H1 (cell line): Measurements from ENCODE around the gene BICDL1. TPM values are rescaled to one million over a fixed set of nuclear protein-coding genes. Genes with fewer than 3 reads are reported as not detected.

ENCODE experiments used
- CTCF ChIA-PET: fragments of 300-600 bp; sonication (Branson Sonifier 250); formaldehyde crosslinking; loops from one replicate; lab custom pipeline; 2021; ENCODE audit not compliant: partially characterized antibody; lab: Charles Lee
- POLR2A ChIA-PET: fragments of 300-600 bp; sonication (Branson Sonifier 250); formaldehyde crosslinking; loops from one replicate; lab custom pipeline; 2021; ENCODE audit warnings: inconsistent platforms; ENCODE audit not compliant: partially characterized antibody; lab: Charles Lee
- DNase-seq, 2 experiments: peaks; one replicate each; pipeline versions ENCODE4 v3.0.0 to v3.0.0-alpha.2; 2010 to 2022; ENCODE audit warnings: low spot score in 2 of 2, low read depth in 1 of 2, mixed read lengths in 1 of 2
- FAIRE-seq: peaks from 2 replicates; lab custom pipeline; 2011; peaks lifted over from hg19 to GRCh38; lab: Jason Lieb, UNC
- H2AFZ ChIP-seq: 2 replicates; pipeline ENCODE4 v1.8.1; 2012; ENCODE audit warnings: low read length, inconsistent platforms
- H2AK5ac ChIP-seq: 2 replicates; pipeline ENCODE4 v1.6.1; 2013; ENCODE audit warnings: low read depth, low read length
- H2BK120ac ChIP-seq: replicated peaks from 2 replicates; pipeline ENCODE3; 2013; ENCODE audit warnings: low read depth, low read length, inconsistent platforms
- H2BK12ac ChIP-seq: 2 replicates; pipeline ENCODE4 v1.6.1; 2013; ENCODE audit warnings: low read depth, low read length
- H2BK15ac ChIP-seq: 2 replicates; pipeline ENCODE4 v1.6.1; 2013; ENCODE audit warnings: low read length
- H2BK20ac ChIP-seq: 2 replicates; pipeline ENCODE4 v1.6.1; 2013; ENCODE audit warnings: low read length
- H2BK5ac ChIP-seq: 2 replicates; pipeline ENCODE4 v1.6.1; 2013; ENCODE audit warnings: low read depth, low read length
- H3K14ac ChIP-seq: 2 replicates; pipeline ENCODE4 v1.6.1; 2013; ENCODE audit warnings: inconsistent platforms; ENCODE audit not compliant: insufficient read length
- H3K18ac ChIP-seq: 2 replicates; pipeline ENCODE4 v1.6.1; 2013; ENCODE audit warnings: low read length; ENCODE audit errors: extremely low read depth
- H3K23ac ChIP-seq: 2 replicates; pipeline ENCODE4 v1.6.1; 2013; ENCODE audit warnings: inconsistent platforms; ENCODE audit not compliant: insufficient read length
- H3K23me2 ChIP-seq: 2 replicates; pipeline ENCODE4 v1.6.1; 2013; ENCODE audit warnings: low read depth, low read length
- H3K27ac ChIP-seq: 2 replicates; pipeline ENCODE4 v1.6.1; 2011; ENCODE audit warnings: low read depth, low read length, inconsistent platforms
- H3K27me3 ChIP-seq, 4 experiments: replicated peaks in 1 of 4; 1 replicate in 1 of 4; 2 replicates in 3 of 4; pipeline versions ENCODE4 v1.6.1 to v1.8.1; 2011 to 2013; ENCODE audit warnings: low read length in 3 of 4, mild to moderate bottlenecking in 3 of 4, inconsistent platforms in 2 of 4, mixed read lengths in 2 of 4, moderate library complexity in 1 of 4; ENCODE audit not compliant: control insufficient read depth in 3 of 4, insufficient read depth in 3 of 4; ENCODE audit errors: extremely low read depth in 1 of 4
- H3K36me3 ChIP-seq, 4 experiments: 2 replicates each; pipeline versions ENCODE4 v1.6.1 to v1.8.1; 2011 to 2013; ENCODE audit warnings: mild to moderate bottlenecking in 4 of 4, low read length in 3 of 4, moderate library complexity in 2 of 4, control low read depth in 1 of 4, inconsistent platforms in 1 of 4; ENCODE audit not compliant: insufficient read depth in 4 of 4, control insufficient read depth in 2 of 4
- H3K4ac ChIP-seq: replicated peaks from 2 replicates; pipeline ENCODE3; 2013; ENCODE audit warnings: low read length, low read depth, mixed read lengths, inconsistent platforms; ENCODE audit not compliant: insufficient read length
- H3K4me1 ChIP-seq, 4 experiments: replicated peaks in 1 of 4; 1 replicate in 1 of 4; 2 replicates in 3 of 4; pipeline versions ENCODE4 v1.6.1 to v1.8.1; 2011 to 2013; ENCODE audit warnings: low read length in 3 of 4, inconsistent platforms in 2 of 4, mixed read lengths in 1 of 4; ENCODE audit not compliant: insufficient read depth in 4 of 4, control insufficient read depth in 3 of 4
- H3K4me2 ChIP-seq, 2 experiments: 2 replicates each; pipeline versions ENCODE4 v1.6.1 to v1.8.1; 2011 to 2013; ENCODE audit warnings: low read depth in 2 of 2, low read length in 2 of 2, control low read depth in 1 of 2, inconsistent platforms in 1 of 2, mild to moderate bottlenecking in 1 of 2; ENCODE audit not compliant: insufficient read depth in 1 of 2
- H3K4me3 ChIP-seq, 4 experiments: fragments of 200-600, 300-600 bp in 1 of 4; sonication (generic), shearing (Covaris generic), sonication (Bioruptor Twin) in 1 of 4; 2 replicates each; pipeline versions ENCODE4 v1.5.1 to v1.8.1; 2011 to 2016; ENCODE audit warnings: low read length in 4 of 4, low read depth in 3 of 4, control low read depth in 2 of 4, inconsistent platforms in 2 of 4, mild to moderate bottlenecking in 2 of 4, mixed read lengths in 1 of 4, moderate library complexity in 1 of 4; ENCODE audit not compliant: insufficient read depth in 2 of 4; ENCODE audit errors: extremely low read depth in 1 of 4
- H3K56ac ChIP-seq: replicated peaks from 2 replicates; pipeline ENCODE3; 2013; ENCODE audit warnings: low read depth, mild to moderate bottlenecking, mixed read lengths, low read length, inconsistent platforms; ENCODE audit not compliant: insufficient read length
- H3K79me1 ChIP-seq: 2 replicates; pipeline ENCODE4 v1.6.1; 2013; ENCODE audit warnings: low read depth, low read length, control low read depth
- H3K79me2 ChIP-seq, 2 experiments: 2 replicates each; pipeline versions ENCODE4 v1.6.1 to v1.8.1; 2012 to 2013; ENCODE audit warnings: low read length in 2 of 2, mild to moderate bottlenecking in 2 of 2, inconsistent platforms in 1 of 2; ENCODE audit not compliant: insufficient read depth in 2 of 2, control insufficient read depth in 1 of 2
- H3K9ac ChIP-seq, 4 experiments: replicated peaks in 1 of 4; 1 replicate in 1 of 4; 2 replicates in 3 of 4; pipeline versions ENCODE4 v1.6.1 to v1.8.1; 2011 to 2013; ENCODE audit warnings: low read depth in 3 of 4, low read length in 3 of 4, control low read depth in 2 of 4, mild to moderate bottlenecking in 2 of 4, moderate library complexity in 2 of 4, inconsistent platforms in 1 of 4; ENCODE audit errors: extremely low read depth in 1 of 4
- H3K9me3 ChIP-seq, 2 experiments: 2 replicates each; pipeline versions ENCODE4 v1.6.1 to v1.8.1; 2012 to 2013; ENCODE audit warnings: mild to moderate bottlenecking in 2 of 2, moderate library complexity in 2 of 2, control low read depth in 1 of 2, inconsistent platforms in 1 of 2, low read depth in 1 of 2, low read length in 1 of 2, mixed read lengths in 1 of 2; ENCODE audit not compliant: insufficient read depth in 2 of 2
- H4K20me1 ChIP-seq, 2 experiments: replicated peaks in 1 of 2; 2 replicates each; pipeline versions ENCODE3 to v1.8.1; 2011 to 2013; ENCODE audit warnings: inconsistent platforms in 2 of 2, low read length in 2 of 2, mild to moderate bottlenecking in 1 of 2; ENCODE audit not compliant: insufficient read depth in 2 of 2, control insufficient read depth in 1 of 2
- H4K5ac ChIP-seq: 2 replicates; pipeline ENCODE4 v1.6.1; 2013; ENCODE audit warnings: low read length, low read depth, mixed read lengths, inconsistent platforms; ENCODE audit not compliant: insufficient read length
- H4K8ac ChIP-seq: 2 replicates; pipeline ENCODE4 v1.8.0; 2013; ENCODE audit warnings: mild to moderate bottlenecking, moderate library complexity, low read length, inconsistent platforms; ENCODE audit not compliant: insufficient read depth; ENCODE audit errors: extremely low read depth
- H4K91ac ChIP-seq: replicated peaks from 2 replicates; pipeline ENCODE3; 2013; ENCODE audit warnings: low read length, mixed read lengths, inconsistent platforms; ENCODE audit not compliant: insufficient read length
- SP2 ChIP-seq: IDR thresholded peaks from 2 replicates; pipeline ENCODE4 v1.6.1; 2012; ENCODE audit warnings: mild to moderate bottlenecking, low read length, inconsistent platforms
- WGBS, 2 experiments: shearing (Covaris generic) in 1 of 2; methylation state at CpG; one replicate each; pipeline versions ENCODE4 v1.1.6 to v1.1.7; 2013 to 2015; ENCODE audit warnings: low lambda C conversion rate in 2 of 2, mixed read lengths in 2 of 2, inconsistent platforms in 1 of 2, low coverage in 1 of 2, missing lambda C conversion rate in 1 of 2; ENCODE audit not compliant: insufficient replicate concordance in 2 of 2, insufficient coverage in 1 of 2, insufficient read length in 1 of 2; ENCODE audit errors: extremely low coverage in 1 of 2, missing lambda C conversion rate in 1 of 2; 5-methylcytosine and 5-hydroxymethylcytosine counted together
- polyA plus RNA-seq, 7 experiments: library from polyadenylated mRNA; depleted of rRNA in 3 of 7; stranded (reverse) in 5 of 7; unstranded in 2 of 7; fragments of >200 nt in 5 of 7; fragments of 200-250 nt in 2 of 7; gene quantifications; 1 replicate in 5 of 7; 2 replicates in 1 of 7; 4 replicates in 1 of 7; pipeline versions ENCODE4 v1.2.1 to v1.2.3, GENCODE V29; 2011 to 2013; ENCODE audit warnings: missing spikeins in 2 of 7, mixed read lengths in 2 of 7
- total RNA-seq: library from RNA; stranded (reverse); fragmentation: NEBNext Ultra II Directional; extraction: Animal tissue kit (Norgen Biotek cat#: 25700); gene quantifications from 2 replicates; pipeline ENCODE4 v1.2.1, GENCODE V29; 2021

The BICDL1 gene
- total and polyA plus RNA-seq, 2 of the 8 experiments (the other 6 are each of a cell fraction or from before 2014, with no cell fraction given) = 17.2 to 25.9 TPM

DNA sequence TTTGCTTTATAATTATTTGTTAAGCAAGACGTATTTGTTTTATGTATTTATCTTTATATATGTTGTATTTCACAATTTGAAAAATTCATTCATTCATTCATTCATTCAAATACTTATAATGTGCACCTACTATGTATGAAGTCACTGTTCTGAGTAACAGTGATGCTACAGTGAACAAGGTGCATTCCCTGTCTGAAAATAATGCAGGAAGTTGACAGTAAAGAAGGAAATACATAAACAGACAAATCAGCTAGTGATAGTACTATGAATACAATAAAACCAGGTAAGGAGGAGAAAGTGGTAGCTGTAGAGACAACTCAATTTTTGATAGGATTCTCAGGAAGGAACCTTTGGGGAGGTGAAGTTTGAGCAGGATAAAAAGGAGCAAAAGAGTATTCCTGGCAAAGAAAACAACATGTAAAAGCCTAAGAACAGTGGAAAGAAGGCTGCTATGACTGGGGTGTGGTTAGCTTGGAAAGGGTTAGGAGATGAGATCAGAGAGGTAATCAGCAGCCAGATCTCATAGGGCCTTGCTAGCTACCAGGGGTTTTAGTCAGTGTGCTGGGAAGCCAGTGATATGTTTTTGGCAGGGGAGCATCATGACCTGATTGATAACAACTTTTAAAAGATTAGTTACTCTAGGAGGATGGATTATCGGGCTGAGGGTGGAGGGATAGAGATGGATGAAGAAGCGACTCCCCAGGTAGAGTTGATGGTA is 17.4 kb downstream of the BICDL1 start:
- TF ChIP-seq SP2 = no peak
- no peak overlapping the region for H4K91ac ChIP-seq
- H3K4ac ChIP-seq = no peak overlapping the region
- ChIA-PET POLR2A (interaction anchor here (0.9 to 2.3 kb wide), 8 partner anchors 9 to 287 kb away, joined by 3 to 6 read pairs (median 3); partner anchors contain the start of genes RNU4-1 and RPLP0), CTCF (interaction anchor here (0.6 to 1.6 kb wide), 3 partner anchors 11 to 204 kb away, joined by 3 to 5 read pairs (median 3); no protein-coding TSS in a partner anchor)
- H3K23me2 ChIP-seq = no peaks in the 10 kb centered on the region
- WGBS, 2 experiments = 84% methylated on average over 3 of the region's 3 CpGs; no CpG with 5 or more reads in 1 of the 2 experiments
- H3K27me3 ChIP-seq = no peaks in the 10 kb centered on the region; a peak in 1 of 7 replicates
- no peak overlapping the region for H4K5ac ChIP-seq
- no peak overlapping the region for H3K23ac ChIP-seq
- no peak overlapping the region for H2BK20ac ChIP-seq
- no peak overlapping the region for H3K18ac ChIP-seq
- H3K4me3 ChIP-seq = no peak overlapping the region
- no peak overlapping the region for H3K4me2 ChIP-seq
- H3K4me1 ChIP-seq = peaks cover 0 to 2% (median 0%) of the 10 kb centered on the region in 4 experiments; a peak in 1 of 7 replicates
- no peaks in the 10 kb centered on the region for H3K79me2 ChIP-seq
- DNase-seq (no peak), FAIRE-seq (no peak)
- no peak overlapping the region for H2BK120ac ChIP-seq
- H2AFZ ChIP-seq = no peak overlapping the region
- H3K27ac ChIP-seq = no peak overlapping the region
- H3K9me3 ChIP-seq = no peaks in the 10 kb centered on the region
- H3K56ac ChIP-seq = no peak overlapping the region
- H4K8ac ChIP-seq = no peak overlapping the region
- no peak overlapping the region for H3K9ac ChIP-seq
- no peak overlapping the region for H2BK12ac ChIP-seq
- no peaks in the 10 kb centered on the region for H3K36me3 ChIP-seq
- no peak overlapping the region for H2BK5ac ChIP-seq
- no peaks in the 10 kb centered on the region for H4K20me1 ChIP-seq
- H2BK15ac ChIP-seq = no peak overlapping the region
- no peaks in the 10 kb centered on the region for H3K79me1 ChIP-seq
- H2AK5ac ChIP-seq = no peak overlapping the region
- no peak overlapping the region for H3K14ac ChIP-seq
